Activated naive CD4-positive, alpha-beta T cell treated with anti-CD3 and anti-CD28 coated beads, Interleukin-2, amount 10 ng/mL, durations not matched to agents 7 days and 5 days (primary cell): ENCODE data around the gene PLCXD1.
"Not testable (repeated sequence)": the region's sequence is repeated elsewhere in the genome, so short reads cannot be mapped to it uniquely, and the experiment has no call there.

Source experiments
- CTCF ChIA-PET: fragments of 350-600 bp; sonication (Branson Sonifier 250); formaldehyde crosslinking; loops from one replicate; lab custom pipeline; 2021; ENCODE audit warnings: antibody characterized with exemption; lab: Charles Lee
- DNase-seq: peaks from one replicate; pipeline ENCODE4 v3.0.0-alpha.2; 2020
- H3K27ac Mint-ChIP-seq: one replicate; pipeline ENCODE4 v1.8.0; 2021; ENCODE audit warnings: mild to moderate bottlenecking, moderate library complexity, mixed read lengths
- H3K27me3 Mint-ChIP-seq: one replicate; pipeline ENCODE4 v1.8.0; 2021; ENCODE audit warnings: mild to moderate bottlenecking, mixed read lengths
- H3K36me3 Mint-ChIP-seq: one replicate; pipeline ENCODE4 v1.8.0; 2021; ENCODE audit warnings: mixed read lengths
- H3K4me1 Mint-ChIP-seq: one replicate; pipeline ENCODE4 v1.8.0; 2021; ENCODE audit warnings: mixed read lengths
- H3K4me3 Mint-ChIP-seq: one replicate; pipeline ENCODE4 v1.8.0; 2021; ENCODE audit warnings: mild to moderate bottlenecking, moderate library complexity, mixed read lengths
- H3K9me3 Mint-ChIP-seq: one replicate; pipeline ENCODE4 v1.8.0; 2021; ENCODE audit warnings: mixed read lengths

PLCXD1 gene

DNA sequence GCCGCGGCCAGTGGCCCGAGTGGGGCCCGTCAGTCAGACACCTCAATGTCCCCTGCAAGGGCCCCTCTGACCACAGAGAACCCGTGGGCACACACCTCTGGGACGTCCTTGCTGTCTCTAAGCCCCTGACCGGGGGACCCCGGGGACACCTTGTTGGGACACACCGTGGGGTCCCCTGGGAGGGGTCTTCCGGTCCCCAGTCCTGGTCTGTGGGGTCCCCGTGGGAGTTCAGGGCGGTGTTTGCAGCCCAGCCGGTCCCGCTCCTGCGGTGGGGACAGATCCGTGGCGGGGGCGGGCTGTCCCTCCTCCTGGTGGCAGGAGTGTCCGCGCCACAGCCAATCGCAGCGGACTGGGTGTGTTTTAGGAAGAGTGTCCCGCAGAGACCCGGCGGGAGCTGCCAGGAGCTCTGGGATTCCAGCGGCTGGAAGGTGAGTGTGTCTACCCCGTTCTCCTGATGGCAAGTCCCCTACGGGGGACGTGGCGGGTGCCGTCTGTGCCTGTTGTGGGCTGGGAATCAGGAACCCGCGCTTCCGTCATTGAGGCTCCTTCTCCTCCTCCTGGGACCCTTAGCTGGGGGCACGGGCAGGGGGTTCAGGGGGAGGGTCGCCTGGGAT is 5.1 kb upstream of the PLCXD1 start:
- Mint-ChIP-seq H3K4me3 (peak overlapping the region; percentile 74), H3K27me3 (peaks cover 24% of the 10 kb centered on the region), H3K4me1 (peaks cover 27% of the 10 kb centered on the region), H3K27ac (no peak overlapping the region), H3K36me3 (peaks cover 4% of the 10 kb centered on the region), H3K9me3 (no peaks in the 10 kb centered on the region)
- DNase-seq, result peak; percentile 70
- CTCF ChIA-PET, result no interaction called here

DNA sequence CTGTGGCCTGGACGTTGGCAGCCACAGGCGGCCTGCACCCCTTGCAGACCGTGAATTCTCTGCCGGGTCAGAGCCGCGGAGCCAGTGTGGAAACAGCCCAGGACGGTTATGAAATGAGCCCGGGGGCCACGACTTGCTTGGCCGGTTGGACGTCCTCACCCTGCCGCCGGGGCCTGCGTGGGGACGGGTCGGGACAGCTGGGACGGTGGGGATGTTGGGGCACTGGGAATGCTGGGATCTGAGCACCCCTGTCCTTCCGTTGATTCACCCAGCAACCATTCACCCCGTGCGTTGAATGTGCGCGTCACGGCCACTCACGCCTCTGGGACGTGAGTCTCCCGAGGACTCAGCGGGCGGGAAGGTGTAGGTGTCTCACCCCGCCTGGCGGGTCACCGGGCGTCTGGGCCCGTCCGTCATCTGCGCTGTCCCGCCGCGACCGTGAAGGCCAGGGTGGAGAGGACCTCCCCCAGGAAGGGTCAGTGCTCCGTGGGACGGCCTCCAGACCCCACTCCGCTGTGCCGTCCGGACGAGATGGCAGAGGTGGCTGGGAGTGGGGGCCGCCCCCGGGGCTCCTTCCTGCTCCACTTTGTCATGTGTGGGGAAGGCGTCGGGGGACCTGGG is 4.5 kb upstream of the PLCXD1 start:
- H3K36me3 Mint-ChIP-seq, result peaks cover 4% of the 10 kb centered on the region
- H3K4me1 Mint-ChIP-seq, result peaks cover 33% of the 10 kb centered on the region
- DNase-seq, result peak; percentile 40
- H3K27ac Mint-ChIP-seq, result no peak overlapping the region
- peak overlapping the region; percentile 74 for H3K4me3 Mint-ChIP-seq
- no peaks in the 10 kb centered on the region for H3K9me3 Mint-ChIP-seq
- H3K27me3 Mint-ChIP-seq, result peaks cover 24% of the 10 kb centered on the region
- CTCF ChIA-PET, result no interaction called here

DNA sequence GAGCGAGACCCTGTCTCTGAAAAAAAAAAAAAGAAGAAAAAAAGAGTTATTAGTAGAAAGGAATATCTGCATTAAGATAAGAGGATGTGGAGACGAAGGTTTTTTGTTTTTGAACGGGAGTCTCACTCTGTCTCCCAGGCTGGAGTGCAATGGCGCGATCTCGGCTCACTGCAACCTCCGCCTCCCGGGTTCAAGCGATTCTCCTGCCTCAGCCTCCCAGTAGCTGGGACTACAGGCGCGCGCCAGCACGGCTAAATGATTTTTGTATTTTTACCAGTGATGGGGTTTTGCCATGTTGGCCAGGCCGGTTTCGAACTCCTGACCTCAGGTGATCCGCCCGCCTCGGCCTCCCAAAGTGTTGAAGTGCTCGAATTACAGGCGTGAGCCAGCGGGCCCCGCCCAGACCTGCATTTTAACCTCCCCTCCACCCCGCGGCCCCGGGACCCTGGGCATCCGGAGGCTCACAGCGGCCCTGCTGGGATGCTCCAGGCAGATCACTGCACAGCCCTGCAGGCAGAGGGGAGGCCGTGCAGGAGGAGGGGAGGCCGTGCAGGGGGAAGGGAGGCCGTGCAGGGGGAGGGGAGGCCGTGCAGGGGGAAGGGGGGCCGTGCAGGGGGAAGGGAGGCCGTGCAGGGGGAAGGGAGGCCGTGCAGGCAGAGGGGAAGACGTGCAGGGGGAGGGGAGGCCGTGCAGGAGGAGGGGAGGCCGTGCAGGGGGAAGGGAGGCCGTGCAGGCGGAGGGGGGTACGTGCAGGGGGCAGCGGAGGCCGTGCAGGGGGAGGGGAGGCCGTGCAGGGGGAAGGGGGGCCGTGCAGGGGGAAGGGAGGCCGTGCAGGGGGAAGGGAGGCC is 1.2 kb upstream of the PLCXD1 start:
- Mint-ChIP-seq H3K4me1 (peaks cover 50% of the 10 kb centered on the region), H3K36me3 (peaks cover 14% of the 10 kb centered on the region), H3K4me3 (peak overlapping the region; percentile 58), H3K27ac (peak overlapping the region; percentile 52), H3K27me3 (peaks cover 21% of the 10 kb centered on the region)
- H3K9me3 Mint-ChIP-seq, DNase-seq, CTCF ChIA-PET: not testable (repeated sequence)

DNA sequence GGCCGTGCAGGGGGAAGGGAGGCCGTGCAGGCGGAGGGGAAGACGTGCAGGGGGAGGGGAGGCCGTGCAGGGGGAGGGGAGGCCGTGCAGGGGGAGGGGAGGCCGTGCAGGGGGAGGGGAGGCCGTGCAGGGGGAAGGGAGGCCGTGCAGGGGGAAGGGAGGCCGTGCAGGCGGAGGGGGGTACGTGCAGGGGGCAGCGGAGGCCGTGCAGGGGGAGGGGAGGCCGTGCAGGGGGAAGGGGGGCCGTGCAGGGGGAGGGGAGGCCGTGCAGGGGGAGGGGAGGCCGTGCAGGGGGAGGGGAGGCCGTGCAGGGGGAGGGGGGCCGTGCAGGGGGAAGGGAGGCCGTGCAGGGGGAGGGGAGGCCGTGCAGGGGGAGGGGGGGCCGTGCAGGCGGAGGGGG is 459 bp upstream of the PLCXD1 start:
- CTCF ChIA-PET, H3K4me3 Mint-ChIP-seq, H3K9me3 Mint-ChIP-seq, DNase-seq, H3K27ac Mint-ChIP-seq: not testable (repeated sequence)
- Mint-ChIP-seq H3K27me3 (peaks cover 14% of the 10 kb centered on the region), H3K4me1 (peaks cover 55% of the 10 kb centered on the region), H3K36me3 (peaks cover 20% of the 10 kb centered on the region)

DNA sequence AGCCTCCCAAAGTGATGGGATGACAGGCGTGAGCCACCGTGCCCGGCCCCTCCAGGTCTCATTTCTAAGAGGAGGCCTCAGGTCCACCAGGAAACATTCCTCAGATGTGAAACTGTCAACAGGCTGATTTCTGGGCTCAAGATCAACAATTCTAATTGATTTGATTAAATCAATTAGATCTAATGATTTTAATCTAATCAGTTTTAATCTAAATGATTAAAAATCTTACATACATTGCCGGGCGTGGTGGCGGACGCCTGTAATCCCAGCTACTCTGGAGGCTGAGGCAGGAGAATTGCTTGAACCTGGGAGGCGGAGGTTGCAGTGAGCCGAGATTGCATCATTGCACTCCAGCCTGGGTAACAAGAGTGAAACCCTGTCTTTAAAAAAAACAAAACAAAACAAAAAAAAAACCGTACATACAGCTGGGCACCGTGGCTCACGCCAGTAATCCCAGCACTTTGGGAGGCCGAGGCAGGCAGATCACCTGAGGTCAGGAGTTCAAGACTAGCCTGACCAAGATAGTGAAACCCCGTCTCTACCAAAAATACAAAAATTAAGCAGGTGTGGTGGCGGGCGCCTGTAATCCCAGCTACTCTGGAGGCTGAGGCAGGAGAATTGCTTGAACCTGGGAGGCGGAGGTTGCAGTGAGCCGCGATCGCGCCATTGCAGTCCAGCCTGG is 960 bp downstream of the PLCXD1 start:
- Mint-ChIP-seq H3K27ac (peak overlapping the region; percentile 90), H3K36me3 (peaks cover 27% of the 10 kb centered on the region), H3K4me1 (peaks cover 59% of the 10 kb centered on the region), H3K4me3 (peak overlapping the region; percentile 78)
- H3K27me3 Mint-ChIP-seq, DNase-seq, CTCF ChIA-PET, H3K9me3 Mint-ChIP-seq: not testable (repeated sequence)

DNA sequence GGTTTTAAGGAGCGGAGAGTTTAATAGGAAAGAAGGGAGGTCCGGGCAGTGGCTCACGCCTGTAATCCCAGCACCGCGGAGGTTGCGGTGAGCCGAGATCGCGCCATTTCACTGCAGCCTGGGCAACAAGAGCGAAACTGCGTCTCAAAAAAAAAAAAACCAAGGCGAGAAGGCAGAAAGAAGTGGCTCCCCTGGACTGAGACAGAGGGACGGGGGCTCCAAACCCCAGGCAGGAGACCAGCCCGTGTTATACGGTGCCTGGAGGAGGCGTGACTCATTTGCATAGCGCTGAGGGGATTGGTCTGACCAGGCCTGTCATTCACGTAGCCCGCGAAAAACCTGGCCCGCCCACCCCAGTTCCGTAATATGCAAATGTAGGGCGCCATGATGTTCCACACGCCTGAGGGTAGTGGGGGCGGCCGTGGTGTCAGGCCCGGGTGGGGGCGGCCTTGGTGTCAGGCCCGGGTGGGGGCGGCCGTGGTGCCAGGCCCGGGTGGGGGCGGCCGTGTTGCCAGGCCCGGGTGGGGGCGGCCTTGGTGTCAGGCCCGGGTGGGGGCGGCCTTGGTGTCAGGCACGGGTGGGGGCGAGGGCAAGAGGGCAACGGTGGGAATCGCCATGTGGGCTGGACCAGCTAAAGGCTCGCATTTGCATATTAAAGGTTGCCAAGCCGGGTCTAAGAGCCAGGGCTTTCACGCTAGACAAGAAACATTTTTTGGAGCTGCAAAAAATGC is 2.1 kb downstream of the PLCXD1 start:
- peak; percentile 96 for DNase-seq
- CTCF ChIA-PET, result no interaction called here
- Mint-ChIP-seq H3K4me3 (peak overlapping the region; percentile 85), H3K4me1 (peaks cover 56% of the 10 kb centered on the region), H3K9me3 (no peaks in the 10 kb centered on the region), H3K27me3 (no peaks in the 10 kb centered on the region), H3K27ac (peak overlapping the region; percentile 91), H3K36me3 (peaks cover 32% of the 10 kb centered on the region)

DNA sequence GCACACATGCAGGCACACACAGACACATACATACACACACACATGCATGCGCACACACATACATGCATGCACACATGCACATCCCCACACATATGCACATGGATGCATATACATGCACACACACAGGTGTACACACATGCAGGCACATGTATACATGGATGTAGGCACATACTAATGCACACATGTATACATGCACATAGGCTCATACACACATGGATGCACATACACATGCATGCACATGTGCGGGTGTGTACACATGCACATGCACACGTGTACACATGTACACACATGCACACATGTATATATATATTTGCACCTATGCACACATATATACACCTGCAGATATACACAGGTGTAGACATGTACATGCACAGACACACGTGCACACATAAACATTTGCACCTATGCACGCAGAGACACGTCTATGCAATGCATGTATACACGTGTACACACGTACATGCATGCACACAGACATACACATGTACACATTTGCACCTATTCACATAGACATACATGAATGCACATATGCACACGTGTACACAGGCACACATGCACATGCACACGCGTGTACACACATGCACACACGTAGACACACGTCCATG is 4.0 kb downstream of the PLCXD1 start:
- Mint-ChIP-seq H3K9me3 (no peaks in the 10 kb centered on the region), H3K4me3 (peak overlapping the region; percentile 31), H3K27ac (no peak overlapping the region), H3K4me1 (peaks cover 41% of the 10 kb centered on the region), H3K27me3 (no peaks in the 10 kb centered on the region), H3K36me3 (peaks cover 31% of the 10 kb centered on the region)
- DNase-seq, result no peak
- CTCF ChIA-PET, result no interaction called here

DNA sequence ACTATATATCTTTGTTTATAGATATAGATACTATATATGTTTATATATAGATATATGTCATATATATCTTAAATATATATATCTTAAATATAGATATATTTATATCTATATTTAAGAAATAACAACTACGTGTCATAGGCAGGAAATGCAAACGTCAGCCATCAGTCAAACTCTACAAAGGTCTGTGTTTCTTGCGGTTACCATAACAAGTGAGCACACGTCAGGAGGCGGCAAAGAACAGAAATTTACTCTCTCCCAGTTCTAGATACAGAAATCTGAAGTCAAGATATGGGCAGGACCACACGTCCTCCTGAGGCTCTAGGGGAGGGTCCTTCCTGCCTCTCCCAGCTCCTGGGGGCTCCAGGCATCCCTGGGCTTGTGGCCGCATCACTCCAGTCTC is 6.5 kb downstream of the PLCXD1 start:
- no peaks in the 10 kb centered on the region for H3K9me3 Mint-ChIP-seq
- DNase-seq, result no peak
- peaks cover 29% of the 10 kb centered on the region for H3K4me1 Mint-ChIP-seq
- H3K27me3 Mint-ChIP-seq, result no peaks in the 10 kb centered on the region
- H3K27ac Mint-ChIP-seq, result no peak overlapping the region
- no peak overlapping the region for H3K4me3 Mint-ChIP-seq
- CTCF ChIA-PET, result no interaction called here
- H3K36me3 Mint-ChIP-seq, result peaks cover 46% of the 10 kb centered on the region

DNA sequence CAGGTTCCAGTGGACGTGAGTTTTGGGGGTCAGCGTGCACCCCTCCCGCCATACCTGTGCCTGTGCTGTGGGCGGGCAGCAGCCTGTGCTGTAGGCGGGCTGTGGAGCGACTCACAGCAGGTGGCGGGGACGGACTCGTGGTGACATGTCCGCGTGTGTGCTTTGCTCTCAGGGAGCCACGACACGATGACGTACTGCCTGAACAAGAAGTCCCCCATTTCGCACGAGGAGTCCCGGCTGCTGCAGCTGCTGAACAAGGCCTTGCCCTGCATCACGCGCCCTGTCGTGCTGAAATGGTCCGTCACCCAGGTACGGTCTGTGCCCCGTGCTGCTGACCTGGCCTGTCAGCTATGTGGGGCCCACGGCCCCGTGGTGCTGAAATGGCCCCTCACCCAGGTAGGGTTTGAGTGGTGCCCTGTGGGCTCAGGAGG is 7.4 kb downstream of the PLCXD1 start:
- CTCF ChIA-PET, result no interaction called here
- H3K9me3 Mint-ChIP-seq, result peaks cover 3% of the 10 kb centered on the region
- peaks cover 29% of the 10 kb centered on the region for H3K4me1 Mint-ChIP-seq
- no peak overlapping the region for H3K4me3 Mint-ChIP-seq
- DNase-seq, result no peak
- no peak overlapping the region for H3K27ac Mint-ChIP-seq
- H3K27me3 Mint-ChIP-seq, result no peaks in the 10 kb centered on the region
- H3K36me3 Mint-ChIP-seq, result peaks cover 54% of the 10 kb centered on the region

DNA sequence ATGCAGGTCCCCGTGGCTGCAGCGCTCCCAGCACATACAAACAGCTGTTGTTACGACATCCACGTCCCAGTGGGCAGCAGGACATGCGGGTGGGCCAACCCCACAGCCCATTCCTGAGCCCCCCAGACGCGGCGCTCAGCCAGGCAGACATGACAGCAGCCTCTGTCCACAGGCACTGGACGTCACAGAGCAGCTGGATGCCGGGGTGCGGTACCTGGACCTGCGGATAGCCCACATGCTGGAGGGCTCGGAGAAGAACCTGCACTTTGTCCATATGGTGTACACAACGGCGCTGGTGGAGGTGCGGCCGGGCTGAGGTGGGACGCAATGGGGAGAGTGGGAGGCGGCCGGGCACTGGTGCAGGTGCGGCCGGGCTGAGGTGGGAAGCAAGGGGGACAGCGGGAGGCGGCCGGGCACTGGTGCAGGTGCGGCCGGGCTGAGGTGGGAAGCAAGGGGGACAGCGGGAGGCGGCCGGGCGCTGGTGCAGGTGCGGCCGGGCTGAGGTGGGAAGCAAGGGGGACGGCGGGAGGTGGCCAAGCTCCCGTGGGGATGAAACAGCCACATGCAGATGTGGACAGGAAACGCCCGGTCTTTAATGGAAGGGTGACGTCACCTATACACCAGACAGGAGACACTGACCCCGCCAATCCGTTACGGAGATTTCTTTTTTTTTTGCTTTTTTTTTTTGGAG is 9.4 kb downstream of the PLCXD1 start:
- no peaks in the 10 kb centered on the region for H3K27me3 Mint-ChIP-seq
- peaks cover 5% of the 10 kb centered on the region for H3K9me3 Mint-ChIP-seq
- H3K36me3 Mint-ChIP-seq, result peaks cover 46% of the 10 kb centered on the region
- DNase-seq, result no peak
- no peak overlapping the region for H3K27ac Mint-ChIP-seq
- no peak overlapping the region for H3K4me3 Mint-ChIP-seq
- peaks cover 11% of the 10 kb centered on the region for H3K4me1 Mint-ChIP-seq
- CTCF ChIA-PET, result no interaction called here

DNA sequence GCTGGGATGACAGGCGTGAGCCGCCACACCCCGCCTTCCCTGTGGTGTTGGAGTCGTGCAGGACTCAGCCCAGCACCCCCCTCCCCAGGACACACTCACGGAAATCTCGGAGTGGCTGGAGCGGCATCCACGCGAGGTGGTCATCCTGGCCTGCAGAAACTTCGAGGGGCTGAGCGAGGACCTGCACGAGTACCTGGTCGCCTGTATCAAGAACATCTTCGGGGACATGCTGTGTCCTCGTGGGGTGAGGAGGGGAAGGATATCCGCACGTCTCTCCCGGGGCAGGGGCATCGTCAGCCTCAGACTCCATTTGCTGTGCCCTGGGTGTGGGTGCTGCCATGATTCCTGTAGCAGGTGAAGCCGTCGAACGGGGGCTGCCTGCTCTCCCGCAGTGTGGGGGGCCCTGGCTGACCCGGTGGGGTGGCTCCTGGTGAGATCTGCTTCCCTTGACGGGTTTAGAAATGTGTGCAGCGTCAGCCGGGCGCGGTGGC is 10.3 kb downstream of the PLCXD1 start:
- H3K36me3 Mint-ChIP-seq, result peaks cover 43% of the 10 kb centered on the region

DNA sequence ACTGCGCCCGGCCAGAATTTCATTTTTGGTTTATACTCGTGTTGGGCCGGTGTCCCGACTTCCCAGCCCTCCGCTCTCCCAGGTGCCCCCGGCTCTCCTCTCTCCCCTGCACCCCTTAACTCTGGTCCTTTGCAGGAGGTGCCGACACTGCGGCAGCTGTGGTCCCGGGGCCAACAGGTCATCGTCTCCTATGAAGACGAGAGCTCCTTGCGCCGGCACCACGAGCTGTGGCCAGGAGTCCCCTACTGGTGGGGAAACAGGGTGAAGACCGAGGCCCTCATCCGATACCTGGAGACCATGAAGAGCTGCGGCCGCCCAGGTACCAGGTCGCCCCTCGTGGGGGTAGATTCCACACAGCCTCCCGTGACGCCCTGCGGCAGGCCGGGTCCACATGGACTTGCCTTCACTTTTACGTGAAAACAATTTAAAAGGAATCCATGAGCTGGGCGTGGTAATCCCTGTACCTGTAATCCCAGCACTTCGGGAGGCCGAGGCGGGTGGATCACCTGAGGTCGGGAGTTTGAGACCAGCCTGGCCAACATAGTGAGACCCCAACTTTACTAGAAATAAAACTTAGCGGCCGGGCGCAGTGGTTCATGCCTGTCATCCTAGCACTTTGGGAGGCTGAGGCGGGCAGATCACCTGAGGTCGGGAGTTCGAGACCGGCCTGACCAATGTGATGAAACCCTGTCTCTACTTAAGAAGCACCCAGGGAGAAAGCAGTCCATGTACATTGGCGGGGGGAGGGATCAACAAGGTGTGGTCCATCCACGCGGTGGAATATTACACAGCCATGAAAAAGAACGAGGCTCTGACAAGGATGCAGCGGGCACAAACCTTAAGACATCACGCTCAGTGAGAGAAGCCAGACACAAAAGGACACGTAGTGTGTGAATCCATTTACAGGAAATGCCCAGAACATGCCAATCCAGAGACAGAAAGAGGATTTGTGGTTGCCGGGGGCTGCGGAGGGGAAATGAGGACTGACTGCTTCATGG is 12.0 kb downstream of the PLCXD1 start:
- no peak for DNase-seq
- Mint-ChIP-seq H3K27ac (no peak overlapping the region), H3K9me3 (peaks cover 5% of the 10 kb centered on the region), H3K27me3 (no peaks in the 10 kb centered on the region), H3K4me3 (no peak overlapping the region), H3K36me3 (peaks cover 41% of the 10 kb centered on the region), H3K4me1 (no peaks in the 10 kb centered on the region)
- CTCF ChIA-PET, result no interaction called here

More for the DNA sequence above, 10.3 kb downstream of the PLCXD1 start:
- DNase-seq, result no peak
- Mint-ChIP-seq H3K27ac (no peak overlapping the region), H3K27me3 (no peaks in the 10 kb centered on the region), H3K9me3 (peaks cover 5% of the 10 kb centered on the region), H3K4me1 (peaks cover 4% of the 10 kb centered on the region), H3K4me3 (no peak overlapping the region)
- CTCF ChIA-PET, result no interaction called here
